HepG2 (cell line): ENCODE results near the gene GRPEL2. TPM values are rescaled to one million over a fixed set of nuclear protein-coding genes. Genes with fewer than 3 reads are reported as not detected.

ENCODE experiments used
- ATAC-seq: fragments of 200-7000 bp; cut with Tn5 transposase; 3 replicates; pipeline ENCODE4 v1.9.1; 2020; ENCODE audit warnings: mild to moderate bottlenecking, moderate library complexity
- BruUV-seq: library from RNA; stranded (reverse); fragments of 400-500 nt; replicated peaks from 2 replicates; lab custom pipeline; 2021; lab: Mats Ljungman, UMichigan
- CTCF ChIA-PET: fragments of 300-600 bp; formaldehyde crosslinking; extraction: SDS; loops from one replicate; lab custom pipeline; 2021; ENCODE audit warnings: low total read pairs, inconsistent platforms, low intra/inter-chr PET ratio; lab: Yijun Ruan, JAX
- POLR2A ChIA-PET: fragments of 350-600 bp; sonication (Branson Sonifier 250); formaldehyde crosslinking; loops from one replicate; lab custom pipeline; 2020; ENCODE audit warnings: antibody characterized with exemption, inconsistent platforms; lab: Yijun Ruan, JAX
- DNase-seq: peaks from one replicate; pipeline ENCODE4 v3.0.0-alpha.2; 2015; ENCODE audit warnings: low spot score
- FAIRE-seq: peaks from 3 replicates; lab custom pipeline; 2011; peaks lifted over from hg19 to GRCh38; lab: Jason Lieb, UNC
- H2AFZ ChIP-seq: one replicate; pipeline ENCODE4 v1.6.1; 2011; ENCODE audit warnings: low read length, inconsistent platforms
- H3K27ac ChIP-seq: fragments of 300-600 bp; 3 replicates; pipeline ENCODE4 v1.8.0; 2011; ENCODE audit warnings: mixed run types, mild to moderate bottlenecking, mixed read lengths, low read length, inconsistent platforms; ENCODE audit not compliant: insufficient read depth; ENCODE audit errors: extremely low read length
- H3K27me3 ChIP-seq, 2 experiments: fragments of 200-600 bp in 1 of 2; 2 replicates in 1 of 2; 3 replicates in 1 of 2; pipeline versions ENCODE4 v1.6.0 to v1.8.0; 2011; ENCODE audit warnings: low read length in 2 of 2, mild to moderate bottlenecking in 2 of 2, moderate library complexity in 2 of 2, inconsistent platforms in 1 of 2; ENCODE audit not compliant: insufficient read depth in 2 of 2, control insufficient read depth in 1 of 2
- H3K36me3 ChIP-seq, 2 experiments: fragments of 200-600 bp in 1 of 2; replicated peaks in 1 of 2; 2 replicates in 1 of 2; 3 replicates in 1 of 2; pipeline versions ENCODE4 v1.5.1 to v1.8.0; 2011; ENCODE audit warnings: low read length in 2 of 2, inconsistent platforms in 1 of 2; ENCODE audit not compliant: insufficient read depth in 2 of 2, control insufficient read depth in 1 of 2
- H3K4me1 ChIP-seq: 2 replicates; pipeline ENCODE4 v1.5.1; 2012; ENCODE audit warnings: low read length, inconsistent platforms; ENCODE audit not compliant: insufficient read depth
- H3K4me2 ChIP-seq: 2 replicates; pipeline ENCODE4 v1.6.0; 2011; ENCODE audit warnings: low read depth, low read length, inconsistent platforms
- H3K4me3 ChIP-seq, 3 experiments: fragments of 200-600 bp in 1 of 3; sonication (generic), shearing (Covaris generic) in 1 of 3; replicated peaks in 1 of 3; 2 replicates each; pipeline ENCODE4 v1.5.1; 2011 to 2016; ENCODE audit warnings: low read length in 3 of 3, inconsistent platforms in 2 of 3, low read depth in 2 of 3, mild to moderate bottlenecking in 2 of 3, control low read depth in 1 of 3, mixed read lengths in 1 of 3; ENCODE audit not compliant: insufficient read depth in 1 of 3
- H3K79me2 ChIP-seq: one replicate; pipeline ENCODE4 v1.6.1; 2011; ENCODE audit warnings: low read length, inconsistent platforms; ENCODE audit not compliant: insufficient read depth
- H3K9ac ChIP-seq: 2 replicates; pipeline ENCODE4 v1.6.0; 2011; ENCODE audit warnings: mild to moderate bottlenecking, low read depth, low read length, inconsistent platforms; ENCODE audit not compliant: insufficient read depth
- H3K9me3 ChIP-seq: 2 replicates; pipeline ENCODE4 v1.5.1; 2012; ENCODE audit warnings: mild to moderate bottlenecking, low read length
- H4K20me1 ChIP-seq: 2 replicates; pipeline ENCODE4 v1.6.0; 2011; ENCODE audit warnings: inconsistent platforms, mild to moderate bottlenecking, low read length, moderate library complexity; ENCODE audit not compliant: insufficient read depth
- CBX2 ChIP-seq, 2 experiments: fragments of 200-600 bp in 1 of 2; sonication (generic); formaldehyde crosslinking in 1 of 2; IDR thresholded peaks; 2 replicates each; pipeline versions ENCODE4 v1.7.0 to v1.8.1; 2018 to 2022; ENCODE audit warnings: low read depth in 2 of 2, low read length in 1 of 2, mild to moderate bottlenecking in 1 of 2, missing genetic modification reagents in 1 of 2
- FOXP1 ChIP-seq, 2 experiments: fragments of 450-650 bp in 1 of 2; IDR thresholded peaks; 2 replicates each; pipeline ENCODE4 v1.6.1; 2017 to 2018; ENCODE audit warnings: antibody characterized with exemption in 1 of 2
- POLR2AphosphoS5 ChIP-seq: IDR thresholded peaks from 2 replicates; pipeline ENCODE4 v1.6.1; 2012; ENCODE audit warnings: low read depth, low read length
- RFXANK ChIP-seq: IDR thresholded peaks from 2 replicates; pipeline ENCODE4 v1.6.1; 2016
- RXRA ChIP-seq: sonication (generic); formaldehyde crosslinking; IDR thresholded peaks from 2 replicates; pipeline ENCODE4 v1.5.1; 2020; ENCODE audit warnings: missing genetic modification reagents
- RXRB ChIP-seq: IDR thresholded peaks from 2 replicates; pipeline ENCODE4 v1.6.1; 2016; ENCODE audit warnings: borderline replicate concordance, missing genetic modification reagents, missing compliant biosample characterization
- SMARCC2 ChIP-seq: fragments of 450-650 bp; IDR thresholded peaks from 2 replicates; pipeline ENCODE4 v1.6.1; 2017; ENCODE audit warnings: antibody characterized with exemption, mild to moderate bottlenecking
- THYN1 ChIP-seq: sonication (generic); formaldehyde crosslinking; IDR thresholded peaks from 2 replicates; pipeline ENCODE4 v1.8.1; 2023; ENCODE audit warnings: low read depth, mild to moderate bottlenecking, moderate library complexity, missing genetic modification reagents, borderline replicate concordance
- ZNF333 ChIP-seq: sonication (generic); formaldehyde crosslinking; IDR thresholded peaks from 2 replicates; pipeline ENCODE4 v1.4.0; 2020; ENCODE audit warnings: mild to moderate bottlenecking, missing genetic modification reagents, borderline replicate concordance
- WGBS: methylation state at CpG from one replicate; pipeline ENCODE4 v1.1.6; 2017; ENCODE audit warnings: low lambda C conversion rate; 5-methylcytosine and 5-hydroxymethylcytosine counted together
- in situ Hi-C: cut with HindIII; loops from 2 replicates; pipeline ENCODE4 v1.10.0; 2017; ENCODE audit warnings: low pct_unique_long_range_greater_than_20kb; ENCODE audit not compliant: extremely low pct_ligation_motif_present
- intact Hi-C: fragments of 100-400 bp; cut with micrococcal nuclease; formaldehyde crosslinking; loops from one replicate; pipeline ENCODE4 v1.10.0; 2022; ENCODE audit not compliant: unreplicated experiment
- polyA plus RNA-seq, 8 experiments: library from polyadenylated mRNA; depleted of rRNA in 3 of 8; stranded (reverse) in 7 of 8; unstranded in 1 of 8; fragments of >200 nt; fragmentation: Illumina TruSeq in 4 of 8; extraction: Trizol in 4 of 8; gene quantifications; 2 replicates each; pipeline versions ENCODE4 v1.2.1 to v1.2.3, GENCODE V29; 2011 to 2016; ENCODE audit warnings: low read depth in 4 of 8, missing spikeins in 1 of 8, mixed read lengths in 1 of 8; ENCODE audit not compliant: insufficient read depth in 1 of 8
- total RNA-seq, 5 experiments: library from RNA; depleted of rRNA; stranded (reverse); fragments of >200 nt; fragmentation: Illumina TruSeq; extraction: Trizol; gene quantifications; 2 replicates each; pipeline ENCODE4 v1.2.3, GENCODE V29; 2016; ENCODE audit warnings: low read depth in 1 of 5
- TF ChIP-seq, protein P1 (sequence below): sonication (generic); formaldehyde crosslinking; IDR thresholded peaks from 2 replicates; pipeline ENCODE4 v1.5.1; 2020; ENCODE audit warnings: missing genetic modification reagents, mild to moderate bottlenecking, borderline replicate concordance
- TF ChIP-seq, protein P2 (sequence below): sonication (generic); formaldehyde crosslinking; IDR thresholded peaks from 2 replicates; pipeline ENCODE4 v1.4.0; 2020; ENCODE audit warnings: low read depth, mild to moderate bottlenecking, missing genetic modification reagents
- TF ChIP-seq, protein P3 (sequence below): sonication (generic); formaldehyde crosslinking; IDR thresholded peaks from 2 replicates; pipeline ENCODE4 v1.8.1; 2022; ENCODE audit warnings: mild to moderate bottlenecking, missing genetic modification reagents
- TF ChIP-seq, protein P4 (sequence below): IDR thresholded peaks from 2 replicates; pipeline ENCODE4 v1.6.1; 2016; ENCODE audit warnings: missing genetic modification reagents, missing compliant biosample characterization
- TF ChIP-seq, protein P5 (sequence below): sonication (generic); formaldehyde crosslinking; IDR thresholded peaks from 2 replicates; pipeline ENCODE4 v1.9.0; 2021; ENCODE audit warnings: missing genetic modification reagents, mild to moderate bottlenecking, borderline replicate concordance
- TF ChIP-seq, protein P6 (sequence below): IDR thresholded peaks from 2 replicates; pipeline ENCODE4 v1.6.1; 2016; ENCODE audit warnings: control low read depth

The GRPEL2 gene
- total and polyA plus RNA-seq, 2 of the 13 experiments (the other 11 are each of a cell fraction or from before 2014, with no cell fraction given) = 13.1 to 16.6 TPM

DNA sequence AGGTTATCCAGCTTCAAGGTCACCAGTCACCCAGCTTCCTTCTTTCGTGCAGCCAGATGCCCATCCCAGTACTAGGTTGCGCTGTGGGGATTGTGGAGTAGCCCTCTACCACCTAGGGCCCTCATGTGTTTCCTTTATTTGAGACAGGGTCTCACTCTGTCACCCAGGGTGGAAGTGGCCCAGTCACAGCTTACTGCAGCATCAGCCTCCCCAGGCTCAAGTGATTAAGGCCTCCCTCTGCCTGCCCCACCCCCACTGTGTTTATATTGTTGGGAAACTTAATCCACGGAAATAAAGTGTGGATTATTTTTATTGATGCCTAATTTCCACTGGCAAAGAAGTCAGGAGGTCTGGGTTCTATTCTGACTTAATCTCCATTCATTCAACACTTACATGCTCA, 29.5 kb downstream of the GRPEL2 start:
- FAIRE-seq = no peak
- WGBS = 0% methylated on average over 1 of the region's 3 CpGs
- H3K4me1 ChIP-seq = peaks cover 17% of the 10 kb centered on the region
- intact Hi-C loops (no loop called here), in situ Hi-C loops (loop anchor here (5.0 kb wide), 1 partner anchor 52 kb away; no protein-coding TSS in a partner anchor)
- CTCF ChIA-PET = no interaction called here
- no TSS peak for BruUV-seq
- H3K4me3 ChIP-seq = no peak overlapping the region
- H3K4me2 ChIP-seq = no peak overlapping the region
- no peak for ATAC-seq
- H3K36me3 ChIP-seq = no peaks in the 10 kb centered on the region
- H3K27ac ChIP-seq = no peak overlapping the region
- no peaks in the 10 kb centered on the region for H4K20me1 ChIP-seq
- no peaks in the 10 kb centered on the region for H3K9me3 ChIP-seq
- no peak for DNase-seq
- no peak for TF ChIP-seq RFXANK
- no peak for TF ChIP-seq ZNF333 (CRISPR knock-in tag)
- no peak for TF ChIP-seq SMARCC2
- no peak for TF ChIP-seq THYN1 (CRISPR knock-in tag)
- TF ChIP-seq, protein P1, sequence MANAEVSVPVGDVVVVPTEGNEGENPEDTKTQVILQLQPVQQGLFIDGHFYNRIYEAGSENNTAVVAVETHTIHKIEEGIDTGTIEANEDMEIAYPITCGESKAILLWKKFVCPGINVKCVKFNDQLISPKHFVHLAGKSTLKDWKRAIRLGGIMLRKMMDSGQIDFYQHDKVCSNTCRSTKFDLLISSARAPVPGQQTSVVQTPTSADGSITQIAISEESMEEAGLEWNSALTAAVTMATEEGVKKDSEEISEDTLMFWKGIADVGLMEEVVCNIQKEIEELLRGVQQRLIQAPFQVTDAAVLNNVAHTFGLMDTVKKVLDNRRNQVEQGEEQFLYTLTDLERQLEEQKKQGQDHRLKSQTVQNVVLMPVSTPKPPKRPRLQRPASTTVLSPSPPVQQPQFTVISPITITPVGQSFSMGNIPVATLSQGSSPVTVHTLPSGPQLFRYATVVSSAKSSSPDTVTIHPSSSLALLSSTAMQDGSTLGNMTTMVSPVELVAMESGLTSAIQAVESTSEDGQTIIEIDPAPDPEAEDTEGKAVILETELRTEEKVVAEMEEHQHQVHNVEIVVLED = no peak
- no peak for TF ChIP-seq CBX2 (IDR thresholded peaks at IDR 0.05; ENCODE audit: low read depth, low read length)
- no peak for TF ChIP-seq CBX2 (CRISPR knock-in tag; IDR thresholded peaks at IDR 0.05; ENCODE audit: low read depth)
- TF ChIP-seq, protein P2, sequence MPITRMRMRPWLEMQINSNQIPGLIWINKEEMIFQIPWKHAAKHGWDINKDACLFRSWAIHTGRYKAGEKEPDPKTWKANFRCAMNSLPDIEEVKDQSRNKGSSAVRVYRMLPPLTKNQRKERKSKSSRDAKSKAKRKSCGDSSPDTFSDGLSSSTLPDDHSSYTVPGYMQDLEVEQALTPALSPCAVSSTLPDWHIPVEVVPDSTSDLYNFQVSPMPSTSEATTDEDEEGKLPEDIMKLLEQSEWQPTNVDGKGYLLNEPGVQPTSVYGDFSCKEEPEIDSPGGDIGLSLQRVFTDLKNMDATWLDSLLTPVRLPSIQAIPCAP (CRISPR knock-in tag) = no peak
- TF ChIP-seq RXRB (CRISPR knock-in tag) = no peak
- no peak for TF ChIP-seq RXRA (CRISPR knock-in tag)
- TF ChIP-seq, protein P3, sequence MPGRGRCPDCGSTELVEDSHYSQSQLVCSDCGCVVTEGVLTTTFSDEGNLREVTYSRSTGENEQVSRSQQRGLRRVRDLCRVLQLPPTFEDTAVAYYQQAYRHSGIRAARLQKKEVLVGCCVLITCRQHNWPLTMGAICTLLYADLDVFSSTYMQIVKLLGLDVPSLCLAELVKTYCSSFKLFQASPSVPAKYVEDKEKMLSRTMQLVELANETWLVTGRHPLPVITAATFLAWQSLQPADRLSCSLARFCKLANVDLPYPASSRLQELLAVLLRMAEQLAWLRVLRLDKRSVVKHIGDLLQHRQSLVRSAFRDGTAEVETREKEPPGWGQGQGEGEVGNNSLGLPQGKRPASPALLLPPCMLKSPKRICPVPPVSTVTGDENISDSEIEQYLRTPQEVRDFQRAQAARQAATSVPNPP = no peak
- no peak for TF ChIP-seq POLR2AphosphoS5
- no peak for TF ChIP-seq FOXP1 (IDR thresholded peaks at IDR 0.05)
- no peak for TF ChIP-seq FOXP1 (CRISPR knock-in tag; IDR thresholded peaks at IDR 0.05)
- TF ChIP-seq, protein P4, sequence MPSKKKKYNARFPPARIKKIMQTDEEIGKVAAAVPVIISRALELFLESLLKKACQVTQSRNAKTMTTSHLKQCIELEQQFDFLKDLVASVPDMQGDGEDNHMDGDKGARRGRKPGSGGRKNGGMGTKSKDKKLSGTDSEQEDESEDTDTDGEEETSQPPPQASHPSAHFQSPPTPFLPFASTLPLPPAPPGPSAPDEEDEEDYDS (CRISPR knock-in tag) = no peak
- TF ChIP-seq, protein P5, sequence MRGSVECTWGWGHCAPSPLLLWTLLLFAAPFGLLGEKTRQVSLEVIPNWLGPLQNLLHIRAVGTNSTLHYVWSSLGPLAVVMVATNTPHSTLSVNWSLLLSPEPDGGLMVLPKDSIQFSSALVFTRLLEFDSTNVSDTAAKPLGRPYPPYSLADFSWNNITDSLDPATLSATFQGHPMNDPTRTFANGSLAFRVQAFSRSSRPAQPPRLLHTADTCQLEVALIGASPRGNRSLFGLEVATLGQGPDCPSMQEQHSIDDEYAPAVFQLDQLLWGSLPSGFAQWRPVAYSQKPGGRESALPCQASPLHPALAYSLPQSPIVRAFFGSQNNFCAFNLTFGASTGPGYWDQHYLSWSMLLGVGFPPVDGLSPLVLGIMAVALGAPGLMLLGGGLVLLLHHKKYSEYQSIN (CRISPR knock-in tag) = no peak
- TF ChIP-seq, protein P6, sequence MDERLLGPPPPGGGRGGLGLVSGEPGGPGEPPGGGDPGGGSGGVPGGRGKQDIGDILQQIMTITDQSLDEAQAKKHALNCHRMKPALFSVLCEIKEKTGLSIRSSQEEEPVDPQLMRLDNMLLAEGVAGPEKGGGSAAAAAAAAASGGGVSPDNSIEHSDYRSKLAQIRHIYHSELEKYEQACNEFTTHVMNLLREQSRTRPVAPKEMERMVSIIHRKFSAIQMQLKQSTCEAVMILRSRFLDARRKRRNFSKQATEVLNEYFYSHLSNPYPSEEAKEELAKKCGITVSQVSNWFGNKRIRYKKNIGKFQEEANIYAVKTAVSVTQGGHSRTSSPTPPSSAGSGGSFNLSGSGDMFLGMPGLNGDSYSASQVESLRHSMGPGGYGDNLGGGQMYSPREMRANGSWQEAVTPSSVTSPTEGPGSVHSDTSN (CRISPR knock-in tag) = no peak
- TF ChIP-seq, all 625 proteins: peak for 0
- H3K9ac ChIP-seq = no peak overlapping the region
- POLR2A ChIA-PET = no interaction called here
- peaks cover 0 to 3% of the 10 kb centered on the region in 2 experiments; a peak in 1 of 5 replicates for H3K27me3 ChIP-seq
- H2AFZ ChIP-seq = no peak overlapping the region
- H3K79me2 ChIP-seq = no peaks in the 10 kb centered on the region
